HepG2 (cell line): ENCODE data around the gene POLR3GL. TPM values are rescaled to one million over a fixed set of nuclear protein-coding genes. Genes with fewer than 3 reads are reported as not detected.

ENCODE experiments used
- ARID5B ChIP-seq: IDR thresholded peaks from 2 replicates; pipeline ENCODE4 v1.4.0; 2020; ENCODE audit warnings: mild to moderate bottlenecking, missing genetic modification reagents
- EEA1 ChIP-seq: sonication (generic); formaldehyde crosslinking; IDR thresholded peaks from 2 replicates; pipeline ENCODE4 v1.5.1; 2020; ENCODE audit warnings: mild to moderate bottlenecking, missing genetic modification reagents, borderline replicate concordance
- MED13 ChIP-seq: sonication (generic); formaldehyde crosslinking; IDR thresholded peaks from 2 replicates; pipeline ENCODE4 v1.5.0; 2020; ENCODE audit warnings: missing genetic modification reagents
- SNRNP70 ChIP-seq: fragments of 200-400 bp; formaldehyde crosslinking; IDR thresholded peaks from 2 replicates; pipeline ENCODE4 v1.6.1; 2017; ENCODE audit warnings: mild to moderate bottlenecking, low read depth, low read length, moderate library complexity
- TRAFD1 ChIP-seq: sonication (generic); formaldehyde crosslinking; IDR thresholded peaks from 2 replicates; pipeline ENCODE4 v1.5.1; 2020; ENCODE audit warnings: missing genetic modification reagents, mild to moderate bottlenecking, borderline replicate concordance
- ZNF224 ChIP-seq: sonication (generic); formaldehyde crosslinking; IDR thresholded peaks from 2 replicates; pipeline ENCODE4 v1.5.0; 2020; ENCODE audit warnings: mild to moderate bottlenecking, missing genetic modification reagents
- ZNF251 ChIP-seq: sonication (generic); formaldehyde crosslinking; IDR thresholded peaks from 2 replicates; pipeline ENCODE4 v1.9.0; 2021; ENCODE audit warnings: mild to moderate bottlenecking, missing genetic modification reagents
- ZNF280B ChIP-seq: sonication (generic); formaldehyde crosslinking; IDR thresholded peaks from 2 replicates; pipeline ENCODE4 v1.5.0; 2020; ENCODE audit warnings: missing genetic modification reagents, mild to moderate bottlenecking, borderline replicate concordance
- ZNF318 ChIP-seq: sonication (generic); formaldehyde crosslinking; IDR thresholded peaks from 2 replicates; pipeline ENCODE4 v1.4.0; 2020; ENCODE audit warnings: mild to moderate bottlenecking, missing genetic modification reagents
- ZNF816 ChIP-seq: sonication (generic); formaldehyde crosslinking; IDR thresholded peaks from 2 replicates; pipeline ENCODE4 v1.8.0; 2022; ENCODE audit warnings: missing genetic modification reagents, mild to moderate bottlenecking, borderline replicate concordance
- polyA plus RNA-seq, 8 experiments: library from polyadenylated mRNA; depleted of rRNA in 3 of 8; stranded (reverse) in 7 of 8; unstranded in 1 of 8; fragments of >200 nt; fragmentation: Illumina TruSeq in 4 of 8; extraction: Trizol in 4 of 8; gene quantifications; 2 replicates each; pipeline versions ENCODE4 v1.2.1 to v1.2.3, GENCODE V29; 2011 to 2016; ENCODE audit warnings: low read depth in 4 of 8, missing spikeins in 1 of 8, mixed read lengths in 1 of 8; ENCODE audit not compliant: insufficient read depth in 1 of 8
- total RNA-seq, 5 experiments: library from RNA; depleted of rRNA; stranded (reverse); fragments of >200 nt; fragmentation: Illumina TruSeq; extraction: Trizol; gene quantifications; 2 replicates each; pipeline ENCODE4 v1.2.3, GENCODE V29; 2016; ENCODE audit warnings: low read depth in 1 of 5

Gene POLR3GL
- total and polyA plus RNA-seq, 2 of the 13 experiments (the other 11 are each of a cell fraction or from before 2014, with no cell fraction given), result 11.5 to 12.4 TPM

- no peak for TF ChIP-seq MED13 (CRISPR knock-in tag)
- TF ChIP-seq TRAFD1 (CRISPR knock-in tag), result no peak
- TF ChIP-seq ZNF816 (CRISPR knock-in tag), result no peak
- no peak for TF ChIP-seq ZNF251 (CRISPR knock-in tag)
- TF ChIP-seq ZNF280B (CRISPR knock-in tag), result no peak
- peak; percentile 45; the same call in 1 of the 2 replicates for TF ChIP-seq ARID5B (CRISPR knock-in tag)
- no peak for TF ChIP-seq ZNF318 (CRISPR knock-in tag)
- TF ChIP-seq EEA1 (CRISPR knock-in tag), result no peak
- TF ChIP-seq SNRNP70, result no peak
- no peak for TF ChIP-seq ZNF224 (CRISPR knock-in tag)
Measured at GRCh38 chr1:145985502-145986439, 21.3 kb downstream of the POLR3GL start (continued).
